HG03066 (cell line): ENCODE measurements around the gene SLC22A4.

Source experiments
- ATAC-seq: cut with Tn5 transposase; IDR thresholded peaks from one replicate; pipeline ENCODE4 v1.9.1; 2021; ENCODE audit warnings: low read depth; ENCODE audit not compliant: unreplicated experiment

The SLC22A4 gene

GRCh38 chr5:132389585-132390286 is 95.5 kb downstream of the SLC22A4 start:
- no peak for ATAC-seq

- ATAC-seq, result no peak
Observed at GRCh38 chr5:132391247-132391646, 97.1 kb downstream of the SLC22A4 start.

GRCh38 chr5:132391870-132392269 is 97.7 kb downstream of the SLC22A4 start:
- no peak for ATAC-seq

- no peak for ATAC-seq
Observed at GRCh38 chr5:132392411-132392810, 98.2 kb downstream of the SLC22A4 start.

- ATAC-seq, result no peak
Observed at GRCh38 chr5:132392978-132393825, 99.0 kb downstream of the SLC22A4 start.
